Middle frontal gyrus (tissue), 1 donor: ENCODE data around the gene TBC1D17.

Source experiments
- DNase-seq: peaks from one replicate; pipeline ENCODE4 v3.0.0-alpha.2; 2015; ENCODE audit warnings: low spot score; ENCODE audit errors: extremely low spot score

Gene TBC1D17

GRCh38 chr19:49875857-49876421 lies 1.6 kb upstream of the TBC1D17 start:
- DNase-seq, result peak; percentile 48

- peak; percentile 98 for DNase-seq
Measured at GRCh38 chr19:49876422-49877019, 981 bp upstream of the TBC1D17 start.

GRCh38 chr19:49877879-49878743 lies 609 bp downstream of the TBC1D17 start:
- peak; percentile 83 for DNase-seq

GRCh38 chr19:49878744-49879070 lies 1.2 kb downstream of the TBC1D17 start:
- DNase-seq, result no peak

GRCh38 chr19:49879243-49879963 lies 1.9 kb downstream of the TBC1D17 start:
- no peak for DNase-seq

- no peak for DNase-seq
Measured at GRCh38 chr19:49880162-49880869, 2.8 kb downstream of the TBC1D17 start.

GRCh38 chr19:49881186-49881585 lies 3.7 kb downstream of the TBC1D17 start:
- no peak for DNase-seq

- DNase-seq, result no peak
Measured at GRCh38 chr19:49881672-49882394, 4.3 kb downstream of the TBC1D17 start.

- DNase-seq, result no peak
Measured at GRCh38 chr19:49882643-49883042, 5.1 kb downstream of the TBC1D17 start.

- DNase-seq, result no peak
Measured at GRCh38 chr19:49883094-49883493, 5.6 kb downstream of the TBC1D17 start.

- no peak for DNase-seq
Measured at GRCh38 chr19:49884109-49884508, 6.6 kb downstream of the TBC1D17 start.

- DNase-seq, result no peak
Measured at GRCh38 chr19:49884760-49885159, 7.3 kb downstream of the TBC1D17 start.

- no peak for DNase-seq
Measured at GRCh38 chr19:49887037-49887664, 9.6 kb downstream of the TBC1D17 start.

GRCh38 chr19:49887665-49888509 lies 10.4 kb downstream of the TBC1D17 start:
- no peak for DNase-seq

- DNase-seq, result no peak
Measured at GRCh38 chr19:49888510-49888824, 11.0 kb downstream of the TBC1D17 start.

- no peak for DNase-seq
Measured at GRCh38 chr19:49889038-49889686, 11.7 kb downstream of the TBC1D17 start.

- DNase-seq, result no peak
Measured at GRCh38 chr19:49889687-49890348, 12.3 kb downstream of the TBC1D17 start.
